GM12874 (cell line): ENCODE measurements around the gene KCNMB2.

Source experiments
- CTCF ChIP-seq: IDR thresholded peaks from 2 replicates; pipeline ENCODE4 v1.5.1; 2011; ENCODE audit warnings: low read depth, mild to moderate bottlenecking, control low read depth, low read length, moderate library complexity; ENCODE audit not compliant: insufficient read depth

KCNMB2 gene

GRCh38 chr3:178822722-178823121 lies 286.5 kb downstream of the KCNMB2 start:
- TF ChIP-seq CTCF, result no peak

- no peak for TF ChIP-seq CTCF
These were observed 286.9 kb downstream of the KCNMB2 start for GRCh38 chr3:178823150-178823549.

DNA sequence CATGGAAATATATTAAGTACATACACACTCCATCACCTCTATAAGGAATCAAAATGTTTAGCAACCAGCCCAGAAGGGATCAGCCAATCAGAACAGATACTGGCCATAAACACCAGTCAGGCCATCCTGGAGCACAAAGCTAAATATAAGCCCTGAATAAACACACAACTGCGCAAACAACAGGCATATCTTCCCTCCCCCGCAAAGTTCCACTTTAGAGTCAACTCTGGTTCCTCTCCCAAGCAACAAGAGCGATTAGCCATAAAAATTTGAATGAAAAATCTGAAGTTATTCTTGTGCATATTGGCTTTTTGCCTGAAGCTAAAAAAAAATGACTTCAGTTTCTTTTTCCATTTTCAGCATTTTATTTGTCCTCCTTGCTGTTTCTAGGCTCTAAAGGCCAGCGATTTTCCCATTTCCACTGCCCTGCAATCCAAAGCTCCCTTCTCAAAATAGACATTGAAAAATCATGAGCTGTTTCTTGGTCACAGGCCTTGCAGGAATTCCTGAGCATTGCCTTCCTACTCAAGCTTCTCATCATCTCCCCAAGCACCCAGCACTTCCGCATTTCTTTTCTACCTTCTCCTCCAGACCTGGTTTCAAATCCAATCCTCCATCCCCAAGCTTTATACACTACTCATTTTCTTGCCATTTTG lies 287.5 kb downstream of the KCNMB2 start:
- no peak for TF ChIP-seq CTCF

- no peak for TF ChIP-seq CTCF
These were observed 290.3 kb downstream of the KCNMB2 start for GRCh38 chr3:178826435-178827123.

GRCh38 chr3:178827285-178827856 lies 291.1 kb downstream of the KCNMB2 start:
- no peak for TF ChIP-seq CTCF

DNA sequence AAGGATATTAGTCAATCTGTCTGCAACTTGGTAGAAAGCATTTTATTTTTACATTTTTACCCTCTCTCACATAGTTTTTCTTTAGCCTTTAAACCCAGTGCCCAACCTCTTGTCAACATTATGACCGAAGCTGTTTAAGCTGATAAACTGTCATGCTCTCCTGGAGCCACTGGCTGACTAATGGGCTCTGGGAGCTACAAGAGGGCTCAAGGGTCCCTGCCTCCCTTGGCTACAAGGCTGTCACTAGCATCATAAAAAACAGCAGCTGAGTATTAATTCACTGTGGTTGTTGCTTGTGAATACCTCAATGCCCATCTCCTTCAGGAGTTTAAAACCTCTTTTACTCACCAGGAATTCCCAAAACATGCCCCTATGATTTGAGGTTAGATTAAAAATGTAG lies 297.5 kb downstream of the KCNMB2 start:
- no peak for TF ChIP-seq CTCF

DNA sequence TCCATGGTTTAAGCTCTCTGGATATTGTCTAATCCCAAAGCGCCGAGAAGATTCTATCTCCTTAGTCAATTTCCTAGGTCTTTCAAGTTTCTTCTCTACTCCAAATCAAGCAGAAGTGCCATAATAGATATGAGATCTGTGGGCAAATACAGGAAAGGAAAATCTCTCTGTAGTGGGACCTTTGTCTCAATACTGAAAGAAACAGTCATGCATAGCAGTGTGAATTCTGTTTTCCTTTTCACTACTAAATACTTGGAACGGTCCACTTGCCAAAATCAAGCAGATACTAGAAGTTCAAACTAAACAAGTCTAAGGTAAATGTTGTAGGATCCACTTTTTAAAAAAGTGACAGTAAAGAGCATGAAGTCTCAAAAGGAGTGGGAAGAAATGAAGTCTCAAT lies 298.8 kb downstream of the KCNMB2 start:
- TF ChIP-seq CTCF, result no peak
